ENCODE results near the gene MLC1.
"Not testable (repeated sequence)": the region's sequence is repeated elsewhere in the genome, so short reads cannot be mapped to it uniquely, and the experiment has no call there.

MLC1 gene

DNA sequence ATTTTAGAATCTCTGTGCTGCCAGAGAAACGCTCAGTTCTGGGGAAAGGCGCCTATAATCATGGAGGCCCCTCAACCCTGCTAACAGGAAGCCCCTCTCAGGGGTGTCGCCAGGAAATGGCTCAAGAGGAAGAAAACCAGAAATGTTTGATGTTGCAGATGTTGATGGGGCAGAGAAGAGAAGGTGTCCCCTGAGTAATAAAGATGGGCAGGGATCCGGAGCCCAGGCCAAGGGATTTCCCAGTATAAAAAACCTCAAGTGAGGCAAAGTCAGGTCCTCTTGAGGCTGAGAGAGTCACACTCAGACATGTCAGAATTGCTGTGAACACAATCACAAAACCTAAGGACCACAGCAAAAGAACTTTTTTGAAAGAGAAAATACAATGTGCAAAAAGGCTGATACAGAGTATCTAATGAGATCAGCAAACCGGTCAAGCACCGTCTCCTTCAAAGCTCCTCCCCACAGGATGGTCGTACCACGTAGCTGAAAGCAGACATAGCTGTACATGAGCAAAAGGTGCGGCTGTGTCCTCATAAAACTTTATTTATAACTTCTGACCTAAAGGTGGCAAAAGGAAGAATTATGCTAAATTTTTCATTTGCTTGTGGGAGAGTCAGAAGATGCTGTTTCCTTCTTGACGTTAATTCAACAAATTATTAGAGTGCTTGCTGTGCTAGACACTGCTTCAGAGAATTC lies 16.8 kb upstream of the MLC1 start:
- Histone ChIP-seq H3K27ac (ENCODE audit: low read depth, low read length) (no peak overlapping the region), H3K9ac (ENCODE audit: low read length) (no peak overlapping the region)

DNA sequence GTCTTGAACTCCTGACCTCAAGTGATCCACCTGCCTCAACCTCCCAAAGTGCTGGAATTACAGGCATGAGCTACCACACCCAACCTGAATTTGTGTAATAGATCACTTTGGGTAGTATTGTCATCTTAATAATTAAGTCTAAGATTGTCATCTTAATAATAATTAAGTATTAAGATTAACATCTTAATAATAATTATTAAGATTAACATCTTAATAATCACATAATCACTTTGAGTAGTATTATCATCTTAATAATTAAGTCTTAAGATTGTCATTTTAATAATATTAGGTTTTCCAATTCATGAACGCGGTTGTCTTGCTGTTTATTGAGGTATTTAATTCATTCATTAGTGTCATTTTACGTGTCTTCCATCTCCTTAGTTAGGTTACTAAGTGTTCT lies 12.8 kb upstream of the MLC1 start:
- no peak overlapping the region for H3K9ac ChIP-seq (ENCODE audit: low read length)
- H3K27ac ChIP-seq (ENCODE audit: low read depth, low read length) = no peak overlapping the region
- H3K27me3 ChIP-seq (ENCODE audit: control insufficient read depth, insufficient read depth, low read length) = no peaks in the 10 kb centered on the region
- no peaks in the 10 kb centered on the region for H3K4me1 ChIP-seq (ENCODE audit: control insufficient read depth, insufficient read depth, low read length)
- H3K9me3 ChIP-seq (ENCODE audit: control insufficient read depth, insufficient read depth, low read depth, low read length) = no peaks in the 10 kb centered on the region
- no peaks in the 10 kb centered on the region for H3K36me3 ChIP-seq (ENCODE audit: control insufficient read depth, insufficient read depth, low read length)
- no peak overlapping the region for H3K4me3 ChIP-seq (ENCODE audit: low read depth, low read length)

More for the DNA sequence above, 16.8 kb upstream of the MLC1 start:
- Histone ChIP-seq H3K36me3 (ENCODE audit: control insufficient read depth, insufficient read depth, low read length) (no peaks in the 10 kb centered on the region), H3K4me1 (ENCODE audit: control insufficient read depth, insufficient read depth, low read length) (no peaks in the 10 kb centered on the region), H3K9me3 (ENCODE audit: control insufficient read depth, insufficient read depth, low read depth, low read length) (no peaks in the 10 kb centered on the region), H3K27me3 (ENCODE audit: control insufficient read depth, insufficient read depth, low read length) (no peaks in the 10 kb centered on the region), H3K4me3 (ENCODE audit: low read depth, low read length) (no peak overlapping the region)

DNA sequence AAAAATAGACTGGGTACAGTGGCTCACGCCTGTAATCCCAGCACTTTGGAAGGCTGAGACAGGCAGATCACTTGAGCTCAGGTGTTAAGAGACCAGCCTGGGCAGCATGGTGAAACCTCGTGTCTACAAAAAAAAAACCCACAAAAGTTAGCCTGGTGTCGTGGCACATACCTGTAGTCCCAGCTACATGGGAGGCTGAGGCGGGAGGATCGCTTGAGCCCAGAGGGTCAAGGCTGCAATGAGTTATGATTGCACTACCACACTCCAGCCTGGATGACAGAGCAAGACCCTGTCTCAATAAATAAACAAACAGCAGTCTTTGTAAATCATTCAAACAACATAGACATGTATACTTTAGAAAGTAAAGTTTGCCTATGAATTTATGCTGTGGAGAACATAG lies 7.1 kb upstream of the MLC1 start:
- no peaks in the 10 kb centered on the region for H3K36me3 ChIP-seq (ENCODE audit: control insufficient read depth, insufficient read depth, low read length)
- H3K4me1 ChIP-seq (ENCODE audit: control insufficient read depth, insufficient read depth, low read length) = no peaks in the 10 kb centered on the region
- H3K27ac ChIP-seq (ENCODE audit: low read depth, low read length) = no peak overlapping the region
- no peaks in the 10 kb centered on the region for H3K27me3 ChIP-seq (ENCODE audit: control insufficient read depth, insufficient read depth, low read length)
- no peak overlapping the region for H3K9ac ChIP-seq (ENCODE audit: low read length)
- no peak overlapping the region for H3K4me3 ChIP-seq (ENCODE audit: low read depth, low read length)
- no peaks in the 10 kb centered on the region; the same call in 1 of the 2 replicates for H3K9me3 ChIP-seq (ENCODE audit: control insufficient read depth, insufficient read depth, low read depth, low read length)

DNA sequence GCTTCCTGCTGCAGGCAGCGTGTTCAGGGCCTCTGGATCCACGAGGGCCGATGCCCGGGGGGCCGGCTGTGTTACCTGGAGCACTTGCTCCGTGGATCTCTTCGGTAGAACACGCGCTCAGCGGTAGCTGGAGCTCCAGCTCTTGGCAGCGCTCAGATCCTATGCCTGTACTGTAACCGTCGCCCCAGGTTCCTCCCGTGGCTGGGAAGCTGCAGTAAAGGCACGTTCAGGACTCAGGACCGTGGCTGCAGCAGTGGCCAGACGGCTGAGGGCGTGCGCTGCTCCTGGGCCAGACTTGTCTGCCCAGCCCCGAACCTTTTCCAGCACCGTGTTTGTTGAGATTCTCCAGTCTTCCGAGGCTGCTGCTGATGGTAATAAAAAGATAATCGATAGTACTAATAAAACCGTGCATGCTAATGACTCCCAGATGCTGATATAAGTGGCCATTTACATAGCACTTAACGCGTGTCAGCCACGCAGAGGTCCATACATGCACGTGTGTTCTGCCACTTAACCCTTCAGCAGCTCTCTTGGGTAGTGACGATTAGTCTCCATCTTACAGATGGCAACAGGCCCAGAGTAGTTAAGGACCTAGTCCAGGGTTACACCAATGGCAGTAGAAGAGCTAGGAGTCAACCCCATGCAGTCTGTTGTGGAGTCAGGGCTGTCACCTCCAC lies 6.0 kb upstream of the MLC1 start:
- Histone ChIP-seq H3K9ac (ENCODE audit: low read length) (no peak overlapping the region), H3K27ac (ENCODE audit: low read depth, low read length) (no peak overlapping the region), H3K4me1 (ENCODE audit: control insufficient read depth, insufficient read depth, low read length) (no peaks in the 10 kb centered on the region), H3K9me3 (ENCODE audit: control insufficient read depth, insufficient read depth, low read depth, low read length) (no peaks in the 10 kb centered on the region; the same call in 1 of the 2 replicates), H3K4me3 (ENCODE audit: low read depth, low read length) (no peak overlapping the region), H3K27me3 (ENCODE audit: control insufficient read depth, insufficient read depth, low read length) (no peaks in the 10 kb centered on the region), H3K36me3 (ENCODE audit: control insufficient read depth, insufficient read depth, low read length) (no peaks in the 10 kb centered on the region)

DNA sequence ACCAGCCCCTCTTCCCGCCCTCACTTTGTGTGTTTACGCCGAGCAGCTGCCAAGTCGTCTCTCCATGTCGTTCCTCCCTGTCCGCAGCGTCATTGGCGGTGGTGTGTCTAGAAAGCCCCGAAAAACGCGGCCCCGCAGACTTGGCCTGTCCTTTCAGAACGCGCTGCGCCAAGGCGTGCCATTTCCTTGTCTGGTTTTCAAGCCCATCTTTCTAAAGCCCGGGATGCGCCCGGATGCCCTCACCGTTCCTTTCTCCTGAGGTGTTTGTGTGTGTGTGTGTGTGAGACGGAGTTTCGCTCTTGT lies 5.1 kb upstream of the MLC1 start:
- H3K9ac ChIP-seq (ENCODE audit: low read length) = no peak overlapping the region
- H3K27ac ChIP-seq (ENCODE audit: low read depth, low read length) = no peak overlapping the region
- no peaks in the 10 kb centered on the region for H3K36me3 ChIP-seq (ENCODE audit: control insufficient read depth, insufficient read depth, low read length)
- H3K4me3 ChIP-seq (ENCODE audit: low read depth, low read length) = no peak overlapping the region
- no peaks in the 10 kb centered on the region for H3K27me3 ChIP-seq (ENCODE audit: control insufficient read depth, insufficient read depth, low read length)
- H3K9me3 ChIP-seq (ENCODE audit: control insufficient read depth, insufficient read depth, low read depth, low read length) = no peaks in the 10 kb centered on the region; the same call in 1 of the 2 replicates
- peaks cover 3% of the 10 kb centered on the region; the same call in 1 of the 2 replicates for H3K4me1 ChIP-seq (ENCODE audit: control insufficient read depth, insufficient read depth, low read length)

DNA sequence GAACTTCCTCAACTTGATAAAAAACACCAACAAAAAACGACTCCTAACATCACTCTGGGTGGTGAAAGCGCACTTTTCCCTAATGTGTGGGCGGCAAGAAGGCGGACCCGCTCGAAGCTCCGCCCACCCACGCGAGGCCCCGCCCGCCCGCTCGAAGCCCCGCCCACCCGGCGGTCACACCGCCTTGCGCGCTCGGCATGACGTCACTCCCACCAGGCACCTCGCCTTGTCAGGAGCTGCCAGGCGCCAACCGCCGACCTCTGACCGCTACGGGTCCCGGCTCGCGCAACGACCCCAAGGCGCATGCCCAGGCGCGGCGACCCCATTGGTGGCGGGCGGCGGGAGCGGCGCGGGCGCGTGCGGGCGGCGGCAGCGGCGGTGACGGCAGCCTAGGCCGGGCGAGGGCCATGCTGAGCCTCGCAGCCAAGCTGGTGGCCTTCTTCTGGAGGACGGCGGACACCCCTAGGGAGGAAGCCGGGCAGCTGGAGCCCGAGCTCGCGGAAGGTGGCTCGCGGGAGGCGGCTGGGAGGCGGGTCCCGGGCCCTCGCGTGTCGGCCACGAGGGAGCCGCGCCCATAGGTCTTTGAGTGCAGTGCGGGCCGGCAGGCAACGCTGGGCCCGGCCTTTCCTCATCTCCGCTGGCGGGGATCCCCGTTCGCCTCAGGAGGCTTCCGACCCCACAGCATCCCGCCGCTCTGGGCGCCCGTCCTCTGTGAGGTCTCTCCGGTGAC lies 4.6 kb upstream of the MLC1 start, which contains the start of gene MOV10L1:
Gene MOV10L1, plus strand, starts transcription at position 325 of the 730 bp plus-strand sequence. Its CDS starts 83 bp downstream, at position 408.
- H3K9ac ChIP-seq (ENCODE audit: low read length) = no peak within 1 kb of the TSS
- no peaks in the 10 kb centered on the region for H3K36me3 ChIP-seq (ENCODE audit: control insufficient read depth, insufficient read depth, low read length)
- H3K4me1 ChIP-seq (ENCODE audit: control insufficient read depth, insufficient read depth, low read length) = peaks cover 8% of the 10 kb centered on the region; the same call in 1 of the 2 replicates
- H3K4me3 ChIP-seq (ENCODE audit: low read depth, low read length) = no peak within 1 kb of the TSS
- H3K9me3 ChIP-seq (ENCODE audit: control insufficient read depth, insufficient read depth, low read depth, low read length) = no peaks in the 10 kb centered on the region; the same call in 1 of the 2 replicates
- H3K27me3 ChIP-seq (ENCODE audit: control insufficient read depth, insufficient read depth, low read length) = no peaks in the 10 kb centered on the region
- H3K27ac ChIP-seq (ENCODE audit: low read depth, low read length) = no peak within 1 kb of the TSS

DNA sequence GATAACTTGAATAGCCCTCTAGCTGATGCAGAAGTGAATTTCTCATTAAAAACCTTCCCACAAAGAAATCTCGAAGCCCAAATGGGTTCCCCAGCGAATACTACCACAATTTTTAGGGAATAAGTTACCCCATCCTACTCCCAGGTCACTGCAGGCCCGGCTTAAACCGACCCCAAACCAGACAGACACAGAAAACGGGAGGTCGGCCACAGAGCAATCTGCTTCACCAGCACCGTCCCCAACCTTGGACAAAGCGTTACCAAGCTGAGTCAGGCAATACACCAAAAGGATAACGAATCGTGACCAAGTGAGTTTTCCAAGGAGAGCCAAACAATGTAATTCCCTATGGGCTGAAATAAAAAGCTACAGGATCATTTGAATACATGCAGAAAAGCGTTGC lies 4.0 kb upstream of the MLC1 start:
- Histone ChIP-seq H3K4me1 (ENCODE audit: control insufficient read depth, insufficient read depth, low read length) (peaks cover 8% of the 10 kb centered on the region; the same call in 1 of the 2 replicates), H3K36me3 (ENCODE audit: control insufficient read depth, insufficient read depth, low read length) (no peaks in the 10 kb centered on the region)

DNA sequence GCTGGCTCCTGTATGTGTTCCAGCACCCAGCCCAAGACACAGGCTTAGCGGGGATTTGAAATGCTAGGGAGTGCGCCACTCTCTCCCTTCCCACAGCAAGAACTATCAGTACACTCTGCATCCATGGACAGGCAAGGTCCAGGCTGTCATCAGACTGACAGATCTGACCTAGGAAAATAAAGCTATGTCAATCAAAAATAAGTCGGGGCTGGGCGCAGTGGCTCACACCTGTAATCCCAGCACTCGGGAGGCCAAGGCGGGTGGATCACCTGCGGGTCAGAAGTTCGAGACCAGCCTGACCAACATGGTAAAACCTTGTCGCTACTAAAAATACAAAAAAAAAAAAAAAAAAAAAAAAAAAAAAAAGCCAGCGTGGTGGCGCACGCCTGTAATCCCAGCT lies 2.9 kb upstream of the MLC1 start:
- H3K9me3 ChIP-seq (ENCODE audit: control insufficient read depth, insufficient read depth, low read depth, low read length) = no peaks in the 10 kb centered on the region; the same call in 1 of the 2 replicates
- no peaks in the 10 kb centered on the region for H3K36me3 ChIP-seq (ENCODE audit: control insufficient read depth, insufficient read depth, low read length)
- no peak overlapping the region for H3K9ac ChIP-seq (ENCODE audit: low read length)
- no peak overlapping the region for H3K27ac ChIP-seq (ENCODE audit: low read depth, low read length)
- no peaks in the 10 kb centered on the region for H3K27me3 ChIP-seq (ENCODE audit: control insufficient read depth, insufficient read depth, low read length)
- H3K4me1 ChIP-seq (ENCODE audit: control insufficient read depth, insufficient read depth, low read length) = peaks cover 18% of the 10 kb centered on the region; the same call in 1 of the 2 replicates
- H3K4me3 ChIP-seq (ENCODE audit: low read depth, low read length) = no peak overlapping the region

More for the DNA sequence above, 4.0 kb upstream of the MLC1 start:
- H3K9me3 ChIP-seq (ENCODE audit: control insufficient read depth, insufficient read depth, low read depth, low read length) = no peaks in the 10 kb centered on the region; the same call in 1 of the 2 replicates
- H3K9ac ChIP-seq (ENCODE audit: low read length) = no peak overlapping the region
- H3K27ac ChIP-seq (ENCODE audit: low read depth, low read length) = no peak overlapping the region
- no peak overlapping the region for H3K4me3 ChIP-seq (ENCODE audit: low read depth, low read length)
- H3K27me3 ChIP-seq (ENCODE audit: control insufficient read depth, insufficient read depth, low read length) = no peaks in the 10 kb centered on the region

DNA sequence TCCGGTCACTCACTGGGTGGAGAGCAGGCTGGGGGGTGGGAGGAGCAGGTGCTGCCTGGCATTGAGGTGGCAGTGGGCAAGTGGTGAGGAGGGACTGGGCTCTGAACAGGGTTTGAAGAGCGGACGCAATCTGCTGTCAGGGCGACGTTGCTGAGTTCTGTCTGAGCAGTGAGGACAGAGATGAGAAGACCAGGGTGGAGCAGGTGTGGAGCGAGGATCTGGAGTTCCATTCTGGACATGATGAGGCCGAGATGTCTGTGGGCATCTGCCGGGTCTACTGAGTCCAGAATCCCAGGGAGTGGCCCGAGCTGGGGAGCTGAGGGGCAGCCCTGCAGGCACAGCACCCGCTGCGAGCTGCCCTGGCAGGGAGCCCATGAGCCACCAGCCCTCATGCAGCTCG lies 2.4 kb upstream of the MLC1 start:
- H3K27me3 ChIP-seq (ENCODE audit: control insufficient read depth, insufficient read depth, low read length) = no peaks in the 10 kb centered on the region
- no peak overlapping the region for H3K27ac ChIP-seq (ENCODE audit: low read depth, low read length)
- H3K9me3 ChIP-seq (ENCODE audit: control insufficient read depth, insufficient read depth, low read depth, low read length) = no peaks in the 10 kb centered on the region; the same call in 1 of the 2 replicates
- H3K4me3 ChIP-seq (ENCODE audit: low read depth, low read length) = no peak overlapping the region
- no peak overlapping the region for H3K9ac ChIP-seq (ENCODE audit: low read length)
- H3K36me3 ChIP-seq (ENCODE audit: control insufficient read depth, insufficient read depth, low read length) = no peaks in the 10 kb centered on the region
- H3K4me1 ChIP-seq (ENCODE audit: control insufficient read depth, insufficient read depth, low read length) = peaks cover 21% of the 10 kb centered on the region; the same call in 1 of the 2 replicates

DNA sequence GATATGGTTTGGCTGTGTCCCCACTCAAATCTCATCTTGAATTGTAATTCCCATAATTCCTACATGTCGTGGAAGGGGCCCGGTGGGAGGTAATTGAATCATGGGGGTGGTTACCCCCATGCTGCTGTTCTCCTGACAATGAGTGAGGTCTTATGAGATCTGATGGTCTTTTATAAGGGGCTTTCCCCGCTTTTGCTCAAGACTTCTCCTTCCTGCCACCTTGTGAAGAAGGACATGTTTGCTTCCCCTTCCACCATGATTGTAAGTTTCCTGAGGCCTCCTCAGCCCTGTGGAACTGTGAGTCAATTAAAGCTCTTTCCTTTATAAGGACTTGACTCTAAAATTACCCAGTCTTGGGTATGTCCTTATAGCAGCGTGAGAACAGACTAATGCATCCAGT lies 1.7 kb upstream of the MLC1 start:
- H3K9ac ChIP-seq (ENCODE audit: low read length) = not testable (repeated sequence)

DNA sequence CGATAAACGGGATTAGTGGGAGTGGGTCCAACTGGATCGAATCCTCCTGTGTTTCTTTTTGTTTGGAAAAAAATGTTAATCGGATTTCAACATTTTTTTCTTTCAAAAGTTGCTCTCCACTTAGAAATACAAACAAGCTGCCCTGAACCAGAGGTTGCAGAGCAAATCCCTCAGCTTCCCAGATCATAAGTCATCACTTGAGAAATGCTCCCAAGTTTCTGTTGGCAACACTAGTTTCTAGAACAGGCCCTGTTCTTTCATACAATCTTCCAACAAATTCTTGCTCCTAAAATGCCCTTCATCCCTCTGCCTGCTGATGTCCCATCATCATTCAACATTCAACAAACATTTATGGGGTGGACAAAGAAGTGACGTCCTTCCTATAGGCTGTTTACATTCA lies 1.3 kb upstream of the MLC1 start:
- Histone ChIP-seq H3K4me1 (ENCODE audit: control insufficient read depth, insufficient read depth, low read length) (peaks cover 21% of the 10 kb centered on the region; the same call in 1 of the 2 replicates), H3K4me3 (ENCODE audit: low read depth, low read length) (no peak overlapping the region), H3K27me3 (ENCODE audit: control insufficient read depth, insufficient read depth, low read length) (no peaks in the 10 kb centered on the region), H3K9ac (ENCODE audit: low read length) (no peak overlapping the region), H3K9me3 (ENCODE audit: control insufficient read depth, insufficient read depth, low read depth, low read length) (no peaks in the 10 kb centered on the region; the same call in 1 of the 2 replicates), H3K27ac (ENCODE audit: low read depth, low read length) (no peak overlapping the region), H3K36me3 (ENCODE audit: control insufficient read depth, insufficient read depth, low read length) (no peaks in the 10 kb centered on the region)

More for the DNA sequence above, 1.7 kb upstream of the MLC1 start:
- H3K27me3 ChIP-seq (ENCODE audit: control insufficient read depth, insufficient read depth, low read length); H3K4me3 ChIP-seq (ENCODE audit: low read depth, low read length); H3K9me3 ChIP-seq (ENCODE audit: control insufficient read depth, insufficient read depth, low read depth, low read length); H3K27ac ChIP-seq (ENCODE audit: low read depth, low read length); H3K36me3 ChIP-seq (ENCODE audit: control insufficient read depth, insufficient read depth, low read length): not testable (repeated sequence)
- H3K4me1 ChIP-seq (ENCODE audit: control insufficient read depth, insufficient read depth, low read length) = peaks cover 21% of the 10 kb centered on the region; the same call in 1 of the 2 replicates

Data from HUES6 (cell line).